ENCODE data around the gene AGAP5.

DNA sequence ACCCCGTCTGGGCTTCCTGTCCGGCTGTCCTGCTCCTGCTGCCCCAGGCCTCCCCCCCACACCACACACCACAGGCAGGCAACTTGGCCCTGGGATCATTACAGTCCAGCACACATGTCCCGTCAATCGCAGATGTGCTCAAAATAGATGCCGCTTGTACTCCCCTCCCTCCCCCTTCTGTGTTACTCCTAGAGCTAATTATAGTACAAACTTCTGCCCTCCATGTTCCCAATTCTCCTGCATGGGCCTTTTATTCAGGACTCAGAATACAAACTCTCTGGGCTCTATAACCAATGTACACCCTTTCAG lies 42.0 kb downstream of the AGAP5 start, which contains the start of gene SYNPO2L:
- TF ChIP-seq, protein P1, sequence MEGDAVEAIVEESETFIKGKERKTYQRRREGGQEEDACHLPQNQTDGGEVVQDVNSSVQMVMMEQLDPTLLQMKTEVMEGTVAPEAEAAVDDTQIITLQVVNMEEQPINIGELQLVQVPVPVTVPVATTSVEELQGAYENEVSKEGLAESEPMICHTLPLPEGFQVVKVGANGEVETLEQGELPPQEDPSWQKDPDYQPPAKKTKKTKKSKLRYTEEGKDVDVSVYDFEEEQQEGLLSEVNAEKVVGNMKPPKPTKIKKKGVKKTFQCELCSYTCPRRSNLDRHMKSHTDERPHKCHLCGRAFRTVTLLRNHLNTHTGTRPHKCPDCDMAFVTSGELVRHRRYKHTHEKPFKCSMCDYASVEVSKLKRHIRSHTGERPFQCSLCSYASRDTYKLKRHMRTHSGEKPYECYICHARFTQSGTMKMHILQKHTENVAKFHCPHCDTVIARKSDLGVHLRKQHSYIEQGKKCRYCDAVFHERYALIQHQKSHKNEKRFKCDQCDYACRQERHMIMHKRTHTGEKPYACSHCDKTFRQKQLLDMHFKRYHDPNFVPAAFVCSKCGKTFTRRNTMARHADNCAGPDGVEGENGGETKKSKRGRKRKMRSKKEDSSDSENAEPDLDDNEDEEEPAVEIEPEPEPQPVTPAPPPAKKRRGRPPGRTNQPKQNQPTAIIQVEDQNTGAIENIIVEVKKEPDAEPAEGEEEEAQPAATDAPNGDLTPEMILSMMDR (IDR thresholded peaks at IDR 0.05), result no peak
- peak; percentile 80 to 84 for TF ChIP-seq POLR2A (IDR thresholded peaks at IDR 0.05)

Measured in heart left ventricle (tissue), 13 donors.